WI38 (cell line): ENCODE results near the gene MINK1.

Experiments used
- H3K4me3 ChIP-seq: 2 replicates; pipeline ENCODE4 v1.5.1; 2011; ENCODE audit warnings: low read depth, mild to moderate bottlenecking, control low read depth, low read length
- TF ChIP-seq, protein P1 (sequence below): IDR thresholded peaks from 2 replicates; pipeline ENCODE4 v1.5.1; 2012; ENCODE audit warnings: low read depth, mild to moderate bottlenecking, control low read depth, low read length

The MINK1 gene

DNA sequence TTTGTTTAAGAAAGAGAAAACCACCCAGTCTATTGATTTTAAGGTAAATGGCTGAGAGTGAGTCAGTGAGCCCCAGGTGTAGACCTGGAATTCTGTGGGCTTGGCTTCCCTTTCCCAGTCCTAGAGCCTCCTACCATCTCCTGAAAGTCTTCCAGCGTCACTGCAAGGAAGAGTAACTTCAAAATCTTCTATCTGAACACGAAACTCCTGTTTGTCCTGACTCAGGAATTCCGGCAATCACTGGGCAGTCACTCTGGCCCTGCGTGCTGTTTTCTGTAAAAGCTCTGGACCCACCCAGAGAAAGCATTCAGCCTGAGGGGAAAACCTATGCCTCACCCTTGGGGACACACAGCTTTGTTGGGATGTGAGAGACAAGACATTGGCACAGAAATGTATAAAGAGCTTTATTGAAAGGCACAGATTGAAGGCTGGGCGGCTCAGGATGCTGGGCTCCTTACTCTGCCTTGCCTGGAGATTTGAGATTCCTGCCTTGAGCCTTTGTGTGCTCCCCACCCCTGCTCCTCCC lies 15.9 kb downstream of the MINK1 start:
- TF ChIP-seq, protein P1, sequence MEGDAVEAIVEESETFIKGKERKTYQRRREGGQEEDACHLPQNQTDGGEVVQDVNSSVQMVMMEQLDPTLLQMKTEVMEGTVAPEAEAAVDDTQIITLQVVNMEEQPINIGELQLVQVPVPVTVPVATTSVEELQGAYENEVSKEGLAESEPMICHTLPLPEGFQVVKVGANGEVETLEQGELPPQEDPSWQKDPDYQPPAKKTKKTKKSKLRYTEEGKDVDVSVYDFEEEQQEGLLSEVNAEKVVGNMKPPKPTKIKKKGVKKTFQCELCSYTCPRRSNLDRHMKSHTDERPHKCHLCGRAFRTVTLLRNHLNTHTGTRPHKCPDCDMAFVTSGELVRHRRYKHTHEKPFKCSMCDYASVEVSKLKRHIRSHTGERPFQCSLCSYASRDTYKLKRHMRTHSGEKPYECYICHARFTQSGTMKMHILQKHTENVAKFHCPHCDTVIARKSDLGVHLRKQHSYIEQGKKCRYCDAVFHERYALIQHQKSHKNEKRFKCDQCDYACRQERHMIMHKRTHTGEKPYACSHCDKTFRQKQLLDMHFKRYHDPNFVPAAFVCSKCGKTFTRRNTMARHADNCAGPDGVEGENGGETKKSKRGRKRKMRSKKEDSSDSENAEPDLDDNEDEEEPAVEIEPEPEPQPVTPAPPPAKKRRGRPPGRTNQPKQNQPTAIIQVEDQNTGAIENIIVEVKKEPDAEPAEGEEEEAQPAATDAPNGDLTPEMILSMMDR: no peak
- H3K4me3 ChIP-seq: no peak overlapping the region

DNA sequence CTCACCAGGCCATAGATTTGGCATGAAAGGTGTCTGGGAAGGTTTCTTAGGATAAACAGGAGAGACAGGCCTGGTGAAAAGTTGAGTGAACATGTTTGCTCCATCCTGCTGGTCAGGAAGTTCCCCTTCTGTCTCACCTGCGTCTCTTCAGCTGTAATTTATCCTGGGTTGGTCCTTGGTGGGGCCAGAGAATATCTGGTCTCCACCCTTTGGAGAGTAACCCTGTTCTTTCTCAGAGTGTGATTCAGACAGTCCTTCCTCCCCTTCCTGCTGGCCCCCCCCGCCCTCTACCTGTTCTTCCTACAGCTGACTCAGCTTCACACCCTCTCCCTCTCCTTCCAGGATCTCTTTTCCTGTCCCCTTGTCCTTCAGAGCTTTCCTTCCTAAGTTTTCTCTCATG lies 17.1 kb downstream of the MINK1 start:
- TF ChIP-seq, protein P1: no peak
- no peak overlapping the region for H3K4me3 ChIP-seq

DNA sequence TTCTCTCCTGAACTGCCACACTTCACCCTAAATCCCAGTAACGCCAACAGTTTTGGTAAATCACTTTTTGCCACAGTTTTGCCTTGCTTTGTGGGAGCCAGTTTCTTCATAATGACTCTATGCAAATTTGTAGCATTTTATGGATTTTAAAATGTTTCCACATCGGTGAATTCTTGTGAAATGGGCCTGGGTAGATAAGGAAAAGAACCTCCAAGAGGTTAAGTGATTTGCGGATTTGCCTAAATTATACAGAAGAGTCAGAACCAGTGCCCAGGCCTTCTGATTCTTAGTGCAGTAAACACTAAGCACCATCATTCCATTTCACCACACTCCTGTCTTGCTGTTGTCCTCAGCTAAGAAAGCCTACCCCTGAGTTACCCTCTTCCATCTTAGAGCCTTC lies 17.9 kb downstream of the MINK1 start:
- TF ChIP-seq, protein P1: no peak
- no peak overlapping the region for H3K4me3 ChIP-seq

DNA sequence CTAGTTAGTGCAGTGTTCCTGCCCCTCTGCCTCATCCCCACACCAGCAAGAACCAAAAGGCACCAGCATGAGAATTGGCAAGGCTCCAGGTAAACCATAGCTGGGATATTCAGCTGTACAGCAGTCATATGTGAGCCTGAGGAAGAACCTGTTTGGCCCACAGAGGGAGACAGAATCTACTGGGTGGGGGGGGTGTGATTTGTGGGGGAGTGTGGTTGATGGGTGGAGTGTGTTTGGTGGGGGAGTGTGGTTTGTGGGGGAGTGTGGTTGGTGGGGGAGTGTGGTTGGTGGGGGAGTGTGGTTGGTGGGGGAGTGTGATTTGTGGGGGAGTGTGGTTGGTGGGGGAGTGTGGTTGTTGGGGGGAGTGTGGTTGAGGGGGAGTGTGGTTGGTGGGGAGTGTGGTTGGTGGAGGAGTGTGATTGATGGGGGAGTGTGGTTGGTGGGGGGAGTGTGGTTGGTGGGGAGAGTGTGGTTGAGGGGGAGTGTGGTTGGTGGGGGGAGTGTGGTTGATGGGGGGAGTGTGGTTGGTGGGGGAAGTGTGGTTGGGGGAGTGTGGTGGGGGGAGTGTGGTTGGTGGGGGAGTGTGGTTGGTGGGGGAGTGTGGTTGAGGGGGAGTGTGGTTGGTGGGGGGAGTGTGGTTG lies 19.5 kb downstream of the MINK1 start:
- TF ChIP-seq, protein P1: no peak

DNA sequence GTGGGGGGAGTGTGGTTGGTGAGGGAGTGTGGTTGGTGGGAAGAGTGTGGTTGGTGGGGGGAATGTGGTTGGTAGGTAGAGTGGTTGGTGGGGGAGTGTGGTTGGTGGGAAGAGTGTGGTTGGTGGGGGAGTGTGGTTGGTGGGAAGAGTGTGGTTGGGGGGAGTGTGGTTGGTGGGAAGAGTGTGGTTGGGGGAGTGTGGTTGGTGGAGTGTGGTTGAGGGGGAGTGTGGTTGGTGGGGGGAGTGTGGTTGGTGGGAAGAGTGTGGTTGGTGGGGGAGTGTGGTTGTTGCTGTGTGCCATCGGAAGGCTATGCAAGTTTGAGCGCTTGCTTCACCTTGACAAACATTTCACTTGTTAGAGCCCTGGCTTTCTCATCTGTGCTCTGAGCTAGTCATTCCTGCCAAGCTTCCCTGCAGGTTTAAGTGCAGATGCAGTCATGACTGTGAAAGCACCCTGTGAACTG lies 20.1 kb downstream of the MINK1 start:
- H3K4me3 ChIP-seq: no peak overlapping the region
- TF ChIP-seq, protein P1: no peak

More for the DNA sequence above, 19.5 kb downstream of the MINK1 start:
- H3K4me3 ChIP-seq: no peak overlapping the region

DNA sequence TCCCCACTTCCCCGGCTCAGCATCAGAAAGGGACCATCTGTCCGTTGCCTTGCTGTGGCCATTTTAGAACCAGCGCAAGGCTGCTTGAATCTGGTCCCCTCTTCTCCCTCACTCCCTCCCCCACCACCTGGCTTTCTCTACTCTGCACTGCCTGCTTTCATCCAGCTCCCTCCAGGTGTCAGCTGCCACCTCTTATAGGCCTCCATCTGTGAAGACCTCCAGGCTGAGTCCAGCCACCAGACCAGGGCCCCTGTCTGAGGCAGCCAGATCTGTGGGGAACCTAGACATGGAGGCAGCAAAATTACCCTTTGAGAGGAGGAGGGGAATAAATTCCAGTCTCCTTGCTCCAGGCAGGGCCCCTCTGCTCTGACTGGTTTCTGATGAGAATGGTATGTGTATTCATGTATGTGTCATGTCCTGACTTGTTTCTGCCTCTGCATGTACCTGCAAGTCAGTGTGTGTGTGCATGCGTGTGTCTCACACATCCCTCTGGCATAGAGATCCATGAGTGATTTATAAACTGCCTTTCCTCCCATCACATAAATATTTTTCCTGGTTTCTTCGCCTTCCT lies 21.1 kb downstream of the MINK1 start:
- TF ChIP-seq, protein P1: no peak
- H3K4me3 ChIP-seq: no peak overlapping the region

DNA sequence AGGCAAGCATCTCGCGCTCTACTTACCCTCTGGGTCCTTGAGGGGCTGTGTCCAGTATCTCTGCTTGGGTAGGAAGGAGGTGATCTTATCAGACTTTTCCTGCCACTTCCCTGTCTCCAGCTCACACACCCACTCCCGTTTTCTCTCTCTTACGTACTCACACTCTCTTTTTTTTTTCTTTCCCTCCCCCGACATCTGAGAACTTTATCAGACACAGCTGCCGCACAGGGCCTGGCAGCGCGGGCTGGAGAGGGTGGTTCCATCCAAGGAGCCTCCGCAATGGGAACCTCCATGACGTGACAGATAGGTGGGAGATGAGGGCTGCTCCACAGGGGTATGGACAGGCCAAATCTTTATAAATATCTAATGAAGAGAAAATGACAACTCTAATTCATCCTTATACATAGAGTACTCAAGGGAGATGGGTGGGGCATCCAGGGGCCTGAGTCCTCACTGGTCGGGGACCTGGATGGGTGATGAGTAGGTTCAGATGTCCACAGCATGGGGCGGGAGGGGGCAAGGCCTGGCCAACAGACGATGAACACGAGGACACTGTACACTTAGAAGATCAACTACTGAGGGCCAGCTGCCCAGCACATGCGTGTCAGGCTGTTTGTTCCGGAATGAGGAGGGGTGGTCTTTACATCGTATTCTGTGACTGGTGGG lies 23.3 kb downstream of the MINK1 start:
- TF ChIP-seq, protein P1: no peak

More for the DNA sequence above, 23.3 kb downstream of the MINK1 start:
- no peak overlapping the region for H3K4me3 ChIP-seq
